SH-SY5Y (cell line): ENCODE results near the gene RWDD1.

Experiments used
- GATA2 ChIP-seq: IDR thresholded peaks from 2 replicates; pipeline ENCODE4 v1.6.1; 2011; ENCODE audit warnings: mild to moderate bottlenecking, low read depth, low read length
- GATA3 ChIP-seq: IDR thresholded peaks from 2 replicates; pipeline ENCODE4 v1.6.1; 2011; ENCODE audit warnings: low read depth, mild to moderate bottlenecking, low read length, moderate library complexity

DNA sequence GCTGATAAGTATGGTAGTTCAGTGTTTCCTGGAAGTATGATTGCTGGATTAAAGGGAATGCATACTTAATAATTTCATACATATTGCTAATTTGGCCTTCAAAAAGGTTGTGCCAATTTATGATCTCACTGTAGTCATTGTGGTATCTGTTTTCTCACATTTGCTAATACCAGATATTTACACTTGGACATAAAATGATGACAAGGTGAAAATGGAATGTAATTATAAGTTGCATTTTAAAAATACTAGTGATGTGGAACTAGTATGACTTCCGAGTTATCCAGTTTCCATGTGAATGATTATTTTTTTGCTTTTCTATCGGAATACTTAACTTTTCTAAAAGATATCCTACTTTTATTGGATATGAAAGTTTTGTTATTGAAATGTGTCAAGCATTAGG lies 15.4 kb downstream of the RWDD1 start:
- no peak for TF ChIP-seq GATA2
- no peak for TF ChIP-seq GATA3
